NK-92 (cell line): ENCODE results near the gene LDB1.

Experiments used
- DNase-seq: peaks from one replicate; lab custom pipeline; 2025; ENCODE audit not compliant: unreplicated experiment; lab: John Stamatoyannopoulos, UW

LDB1 gene

DNA sequence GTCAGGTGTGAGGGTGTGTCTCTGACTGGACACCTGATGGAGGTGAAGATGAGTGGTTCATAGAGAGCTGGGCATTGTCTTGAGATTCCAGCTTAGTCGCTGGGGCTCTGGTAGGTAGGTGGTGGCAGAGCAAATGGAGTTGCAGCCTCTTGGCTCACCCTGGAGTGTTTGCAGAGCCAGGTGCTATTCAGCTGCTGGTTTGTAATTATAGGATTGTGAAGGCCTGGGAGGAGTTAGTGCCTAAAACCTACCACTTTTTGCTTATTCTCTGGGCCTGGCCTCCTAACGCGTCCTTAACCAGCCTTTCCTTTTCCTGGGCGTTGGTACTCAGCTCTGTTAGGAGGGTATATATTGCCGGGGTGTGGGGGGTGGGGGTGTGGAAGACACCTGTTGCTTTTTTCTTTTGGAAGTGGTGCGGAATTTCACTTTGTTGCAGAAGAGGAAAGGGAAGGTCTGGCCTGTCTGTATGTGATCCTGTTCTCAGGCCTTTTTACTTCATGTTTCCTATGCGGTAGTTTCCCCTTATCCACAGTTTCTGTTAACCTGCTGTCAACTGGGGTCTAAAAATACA is 15.9 kb upstream of the LDB1 start:
- DNase-seq: no peak

GRCh38 chr10:102134416-102134815 is 14.2 kb upstream of the LDB1 start:
- no peak for DNase-seq

GRCh38 chr10:102133373-102134195 is 13.4 kb upstream of the LDB1 start:
- no peak for DNase-seq

GRCh38 chr10:102132563-102133372 is 12.6 kb upstream of the LDB1 start, which contains the start of gene PPRC1:
Gene PPRC1 (plus strand): TSS chr10:102133040. CDS start chr10:102133069, 29 bp downstream.
- DNase-seq: peak; percentile 89

- no peak for DNase-seq
Observed at GRCh38 chr10:102132193-102132562, 12.0 kb upstream of the LDB1 start.

DNA sequence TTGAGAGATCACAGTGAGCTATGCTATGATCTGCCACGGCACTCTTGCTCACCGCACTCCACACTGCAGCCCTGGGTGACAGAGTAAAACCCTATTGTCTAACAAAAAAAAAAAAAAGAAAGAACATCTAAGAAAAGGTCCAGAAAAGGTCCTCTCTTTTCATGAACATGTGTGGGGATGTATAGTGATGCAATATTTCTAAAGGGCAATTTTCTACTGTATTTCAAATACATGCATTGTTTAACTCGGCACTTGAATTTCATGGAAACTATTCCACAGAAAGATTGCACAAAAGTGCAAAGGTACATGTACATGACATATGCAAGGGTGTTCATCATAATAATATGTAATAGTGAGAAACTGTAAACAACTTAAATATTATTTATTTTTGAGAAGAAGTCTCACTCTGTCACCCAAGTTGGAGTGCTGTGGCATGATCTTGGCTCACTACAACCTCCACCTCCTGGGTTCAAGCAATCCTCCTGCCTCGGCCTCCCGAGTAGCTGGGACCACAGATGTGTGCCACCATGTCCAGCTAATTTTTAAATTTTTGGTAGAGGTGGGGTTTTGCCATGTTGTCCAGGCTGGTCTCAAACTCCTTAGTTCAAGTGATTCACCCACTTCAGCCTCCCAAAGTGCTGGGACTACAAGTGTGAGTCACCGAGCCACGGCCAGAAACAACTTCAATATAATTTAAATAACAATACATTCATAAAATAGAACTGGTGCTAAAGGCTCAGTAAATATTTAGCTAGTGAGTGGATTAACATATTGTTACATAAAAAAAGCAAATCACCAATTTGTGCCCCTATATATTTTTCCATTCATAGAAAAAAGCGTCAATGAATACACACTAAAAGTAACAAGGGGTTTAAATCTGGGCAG is 11.4 kb upstream of the LDB1 start:
- DNase-seq: no peak

GRCh38 chr10:102123223-102123622 is 3.1 kb upstream of the LDB1 start:
- DNase-seq: no peak

- DNase-seq: no peak
Observed at GRCh38 chr10:102122450-102122849, 2.3 kb upstream of the LDB1 start.

- DNase-seq: no peak
Observed at GRCh38 chr10:102121739-102122372, 1.7 kb upstream of the LDB1 start.

DNA sequence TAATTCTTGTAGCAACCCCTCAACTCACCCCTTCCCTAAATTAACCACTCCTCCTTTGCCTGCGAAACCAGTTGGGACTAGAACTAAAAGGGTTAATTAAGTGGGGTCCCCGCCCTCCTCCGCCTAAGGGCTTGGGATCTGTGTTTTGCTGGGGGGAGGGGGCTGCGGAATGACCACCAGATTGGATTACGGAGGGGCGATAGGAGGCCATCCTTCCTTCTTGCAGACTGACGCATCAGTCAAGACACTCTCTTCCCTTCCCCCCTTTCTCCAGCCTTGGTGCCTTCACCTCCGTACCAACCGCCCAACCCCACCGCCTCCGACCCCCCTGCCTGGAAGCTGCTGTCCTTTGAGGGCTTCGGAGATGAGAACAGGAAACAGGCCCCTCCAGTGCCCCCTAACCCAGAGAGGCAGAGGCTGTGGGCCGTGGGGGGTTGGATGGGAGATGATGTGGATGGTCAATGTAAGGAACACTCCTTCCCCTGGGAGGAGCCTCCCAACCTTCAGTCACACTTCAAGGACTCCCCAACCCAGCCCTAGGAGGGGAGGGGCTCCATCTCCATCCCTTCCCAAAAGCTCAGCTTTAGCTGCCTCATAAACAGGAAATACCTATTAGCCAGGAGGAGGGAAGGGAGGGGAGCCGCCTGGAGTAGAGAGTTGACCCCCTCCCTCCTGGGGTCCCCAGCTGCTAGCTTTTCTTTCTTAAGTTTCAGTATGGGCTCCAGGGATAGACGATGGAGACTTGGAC is 997 bp upstream of the LDB1 start:
- DNase-seq: no peak

- DNase-seq: no peak
Observed at GRCh38 chr10:102119417-102120141, 589 bp downstream of the LDB1 start.

DNA sequence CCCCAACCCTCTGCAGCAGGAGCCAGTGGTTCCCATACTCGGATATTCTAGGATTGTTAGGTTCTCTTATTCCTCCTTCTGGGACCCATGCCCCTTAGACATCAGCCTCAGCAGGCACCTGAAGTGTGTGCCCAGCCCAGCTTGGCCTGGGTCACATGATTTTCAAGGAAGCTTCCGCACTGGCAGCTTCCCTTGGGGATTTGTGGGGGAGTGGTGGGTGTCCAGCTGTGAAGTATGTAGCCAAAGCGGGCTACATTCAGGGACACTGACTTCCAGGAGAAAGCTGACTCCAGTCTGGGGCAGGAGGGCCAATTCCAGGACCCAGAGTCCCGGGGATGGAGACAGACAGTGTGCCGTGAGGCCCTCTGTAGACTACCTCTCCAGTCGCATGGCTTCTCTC is 1.3 kb downstream of the LDB1 start:
- DNase-seq: no peak

DNA sequence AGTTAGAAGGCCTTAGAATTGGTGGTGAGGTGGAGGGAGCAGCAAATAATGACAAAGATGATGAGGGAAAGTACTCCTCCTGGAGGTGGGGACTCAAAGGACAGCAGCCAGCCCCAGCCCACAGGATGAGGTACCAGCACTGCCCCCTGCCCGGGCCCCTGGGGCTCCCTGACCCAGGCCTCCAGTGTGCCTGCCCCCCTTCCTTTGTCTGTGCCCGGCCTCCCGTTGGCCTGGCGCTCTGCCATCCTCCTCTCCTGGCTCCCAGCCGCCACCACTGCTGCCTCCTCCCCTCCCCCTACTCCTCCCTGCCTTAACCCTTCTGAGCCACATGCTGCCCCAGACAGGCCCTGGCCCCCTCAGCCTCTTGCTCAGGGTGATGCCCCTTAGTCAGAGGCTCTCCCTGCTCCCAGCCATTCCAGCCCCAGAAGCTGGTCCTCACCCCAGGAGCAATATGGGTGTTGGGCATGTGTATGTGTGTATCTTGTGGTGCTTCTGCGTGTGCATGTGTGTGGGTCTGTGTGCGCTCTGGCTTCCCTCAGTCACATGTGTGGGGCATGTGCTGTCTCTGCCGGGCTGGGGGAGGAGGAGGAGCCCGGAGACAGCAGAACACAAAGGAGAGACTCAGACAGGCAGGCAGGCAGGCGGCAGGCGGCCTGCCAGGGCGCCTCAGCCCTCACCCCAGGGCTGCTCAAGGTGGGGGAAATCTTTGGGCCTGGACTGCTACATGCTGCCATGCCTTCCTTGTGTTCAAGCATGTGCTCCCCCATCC is 2.6 kb downstream of the LDB1 start:
- no peak for DNase-seq

- no peak for DNase-seq
Observed at GRCh38 chr10:102116656-102117055, 3.5 kb downstream of the LDB1 start.

DNA sequence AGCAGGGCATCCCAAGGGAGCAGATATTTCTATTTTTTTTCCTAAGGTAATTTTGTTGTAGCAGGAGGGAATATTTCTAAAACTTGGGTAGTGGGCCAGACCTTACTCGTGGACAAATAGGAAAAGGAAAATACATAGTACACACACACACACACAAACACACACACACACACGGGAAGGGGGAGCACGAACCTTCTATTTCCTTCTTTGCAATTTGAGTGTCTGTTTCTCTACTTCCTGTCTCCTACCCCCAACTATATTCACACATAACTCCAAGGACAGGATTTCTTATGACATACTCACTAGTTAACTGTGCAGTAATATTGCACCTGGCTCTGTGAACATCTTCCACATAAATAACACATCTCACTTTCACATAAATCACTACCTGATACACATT is 4.4 kb downstream of the LDB1 start:
- no peak for DNase-seq

GRCh38 chr10:102114861-102115618 is 5.1 kb downstream of the LDB1 start:
- no peak for DNase-seq

DNA sequence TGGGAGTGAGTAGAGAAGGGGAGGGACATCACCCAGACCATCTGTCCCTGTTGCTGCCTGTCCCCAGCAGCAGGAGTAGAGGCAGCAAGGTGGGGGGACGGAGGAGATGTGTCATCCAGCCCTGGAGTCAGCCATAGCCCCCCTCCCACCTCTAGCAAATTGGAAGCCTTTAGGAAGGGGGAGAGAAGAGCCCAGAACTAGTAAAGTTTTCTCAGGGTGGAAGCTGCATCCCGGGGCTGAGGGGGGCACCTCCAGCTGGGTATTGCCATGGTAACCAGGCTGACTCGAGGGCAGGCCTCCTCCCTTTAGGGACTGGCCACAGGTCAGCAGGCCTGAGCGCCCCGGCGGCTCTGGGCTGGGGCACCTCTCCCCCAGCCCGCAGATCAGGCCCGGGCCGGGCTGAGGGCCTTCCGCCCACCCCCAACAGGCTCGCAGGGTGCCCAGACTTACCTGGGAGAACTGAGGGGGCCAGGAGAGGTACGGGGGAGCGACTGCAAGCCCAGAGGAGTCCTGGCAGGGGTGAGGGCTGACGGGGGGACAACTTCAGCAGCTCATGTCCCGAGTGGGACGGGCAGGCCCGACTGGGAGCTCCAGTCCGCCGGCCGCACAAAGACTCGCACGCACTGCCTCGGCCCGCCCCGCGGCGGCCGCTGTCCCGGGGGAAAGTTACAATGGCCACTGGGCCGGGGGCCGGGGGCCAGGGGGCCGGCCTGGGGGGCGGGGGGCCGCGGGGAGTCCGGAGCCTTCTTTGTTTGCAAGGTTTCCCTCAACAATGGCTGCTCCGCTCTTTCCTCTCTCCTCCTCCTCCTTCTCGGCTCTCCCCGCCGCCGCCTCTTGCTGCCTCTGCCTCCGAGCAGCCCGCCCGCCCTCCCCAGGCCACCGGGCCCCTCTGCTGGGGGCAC is 6.0 kb downstream of the LDB1 start:
- DNase-seq: no peak
